HepG2 (cell line): ENCODE measurements around the gene CIBAR2. TPM values are rescaled to one million over a fixed set of nuclear protein-coding genes. Genes with fewer than 3 reads are reported as not detected.

Source experiments
- ATF2 ChIP-seq: sonication (generic); formaldehyde crosslinking; IDR thresholded peaks from 2 replicates; pipeline ENCODE4 v1.4.0; 2020; ENCODE audit warnings: missing genetic modification reagents
- ATF3 ChIP-seq: sonication (generic); formaldehyde crosslinking; IDR thresholded peaks from 2 replicates; pipeline ENCODE4 v1.4.0; 2020; ENCODE audit warnings: missing genetic modification reagents
- ATF4 ChIP-seq, 2 experiments: fragments of 450-650 bp in 1 of 2; sonication (generic) in 1 of 2; formaldehyde crosslinking; IDR thresholded peaks; 2 replicates each; pipeline versions ENCODE4 v1.5.0 to v1.8.0; 2020 to 2022; ENCODE audit warnings: mild to moderate bottlenecking in 1 of 2, missing genetic modification reagents in 1 of 2
- CAMTA2 ChIP-seq: sonication (generic); formaldehyde crosslinking; IDR thresholded peaks from 2 replicates; pipeline ENCODE4 v1.4.0; 2020; ENCODE audit warnings: mild to moderate bottlenecking, missing genetic modification reagents, borderline replicate concordance
- DMTF1 ChIP-seq: sonication (generic); formaldehyde crosslinking; IDR thresholded peaks from 2 replicates; pipeline ENCODE4 v1.4.0; 2020; ENCODE audit warnings: mild to moderate bottlenecking, missing genetic modification reagents
- IKZF4 ChIP-seq: sonication (generic); formaldehyde crosslinking; IDR thresholded peaks from 2 replicates; pipeline ENCODE4 v1.5.1; 2020; ENCODE audit warnings: borderline replicate concordance, mild to moderate bottlenecking, low read depth, missing genetic modification reagents; ENCODE audit errors: not compliant biosample characterization
- MLX ChIP-seq: IDR thresholded peaks from 2 replicates; pipeline ENCODE4 v1.6.1; 2016
- MTF2 ChIP-seq: sonication (generic); formaldehyde crosslinking; IDR thresholded peaks from 2 replicates; pipeline ENCODE4 v1.5.0; 2020; ENCODE audit warnings: missing genetic modification reagents, borderline replicate concordance
- RAD21 ChIP-seq: fragments of 450-650 bp; formaldehyde crosslinking; IDR thresholded peaks from 2 replicates; pipeline ENCODE4 v1.5.0; 2020; ENCODE audit warnings: mild to moderate bottlenecking
- THAP8 ChIP-seq: sonication (generic); formaldehyde crosslinking; IDR thresholded peaks from 2 replicates; pipeline ENCODE4 v1.5.1; 2020; ENCODE audit warnings: missing genetic modification reagents, mild to moderate bottlenecking, borderline replicate concordance
- TMF1 ChIP-seq: sonication (generic); formaldehyde crosslinking; IDR thresholded peaks from 2 replicates; pipeline ENCODE4 v1.8.1; 2022; ENCODE audit warnings: low read depth, missing genetic modification reagents
- ZFX ChIP-seq: sonication (generic); formaldehyde crosslinking; IDR thresholded peaks from 2 replicates; pipeline ENCODE4 v1.4.0; 2020; ENCODE audit warnings: mild to moderate bottlenecking, low read depth, missing genetic modification reagents, moderate library complexity
- ZNF280B ChIP-seq: sonication (generic); formaldehyde crosslinking; IDR thresholded peaks from 2 replicates; pipeline ENCODE4 v1.5.0; 2020; ENCODE audit warnings: missing genetic modification reagents, mild to moderate bottlenecking, borderline replicate concordance
- ZNF30 ChIP-seq: sonication (generic); formaldehyde crosslinking; IDR thresholded peaks from 2 replicates; pipeline ENCODE4 v1.5.0; 2020; ENCODE audit warnings: mild to moderate bottlenecking, missing genetic modification reagents
- ZNF552 ChIP-seq: sonication (generic); formaldehyde crosslinking; IDR thresholded peaks from 2 replicates; pipeline ENCODE4 v1.9.0; 2022; ENCODE audit warnings: missing genetic modification reagents, mild to moderate bottlenecking, borderline replicate concordance
- ZNF577 ChIP-seq: sonication (generic); formaldehyde crosslinking; IDR thresholded peaks from 2 replicates; pipeline ENCODE4 v1.4.0; 2020; ENCODE audit warnings: mild to moderate bottlenecking, low read depth, missing genetic modification reagents, borderline replicate concordance
- ZNF644 ChIP-seq: IDR thresholded peaks from 2 replicates; pipeline ENCODE4 v1.6.1; 2016; ENCODE audit warnings: low read depth
- ZNF713 ChIP-seq: sonication (generic); formaldehyde crosslinking; IDR thresholded peaks from 2 replicates; pipeline ENCODE4 v1.4.0; 2020; ENCODE audit warnings: mild to moderate bottlenecking, missing genetic modification reagents
- ZNF777 ChIP-seq: sonication (generic); formaldehyde crosslinking; IDR thresholded peaks from 2 replicates; pipeline ENCODE4 v1.4.0; 2020; ENCODE audit warnings: missing genetic modification reagents
- ZNF790 ChIP-seq: sonication (generic); formaldehyde crosslinking; IDR thresholded peaks from 2 replicates; pipeline ENCODE4 v1.8.0; 2022; ENCODE audit warnings: missing genetic modification reagents, mild to moderate bottlenecking, borderline replicate concordance
- ZNF879 ChIP-seq: sonication (generic); formaldehyde crosslinking; IDR thresholded peaks from 2 replicates; pipeline ENCODE4 v1.8.1; 2023; ENCODE audit warnings: missing genetic modification reagents
- polyA plus RNA-seq, 8 experiments: library from polyadenylated mRNA; depleted of rRNA in 3 of 8; stranded (reverse) in 7 of 8; unstranded in 1 of 8; fragments of >200 nt; fragmentation: Illumina TruSeq in 4 of 8; extraction: Trizol in 4 of 8; gene quantifications; 2 replicates each; pipeline versions ENCODE4 v1.2.1 to v1.2.3, GENCODE V29; 2011 to 2016; ENCODE audit warnings: low read depth in 4 of 8, missing spikeins in 1 of 8, mixed read lengths in 1 of 8; ENCODE audit not compliant: insufficient read depth in 1 of 8
- total RNA-seq, 5 experiments: library from RNA; depleted of rRNA; stranded (reverse); fragments of >200 nt; fragmentation: Illumina TruSeq; extraction: Trizol; gene quantifications; 2 replicates each; pipeline ENCODE4 v1.2.3, GENCODE V29; 2016; ENCODE audit warnings: low read depth in 1 of 5

The CIBAR2 gene
- total and polyA plus RNA-seq, 2 of the 13 experiments (the other 11 are each of a cell fraction or from before 2014, with no cell fraction given) = not detected

- TF ChIP-seq ATF2 (CRISPR knock-in tag) (peak; percentile 57; the same call in 1 of the 2 replicates), ZNF552 (CRISPR knock-in tag) (0 out of 2 replicates have a peak, but pooled peaks have one; percentile 8), ZNF30 (CRISPR knock-in tag) (0 out of 2 replicates have a peak, but pooled peaks have one; percentile 77), CAMTA2 (peak; percentile 16; the same call in 1 of the 2 replicates), ZNF280B (CRISPR knock-in tag) (peak; percentile 98; the same call in 1 of the 2 replicates), ZNF713 (CRISPR knock-in tag) (no peak), MTF2 (no peak), IKZF4 (CRISPR knock-in tag) (no peak), ZNF790 (CRISPR knock-in tag) (no peak; the same call in none of the 2 replicates), ZNF577 (no peak), ZNF777 (CRISPR knock-in tag) (no peak), ZFX (CRISPR knock-in tag) (peak; percentile 89), ATF4 (CRISPR knock-in tag; IDR thresholded peaks at IDR 0.05) (no peak), THAP8 (peak; percentile 37; the same call in 1 of the 2 replicates), DMTF1 (0 out of 2 replicates have a peak, but pooled peaks have one; percentile 54), MLX (CRISPR knock-in tag) (peak; percentile 43; the same call in 1 of the 2 replicates), TMF1 (CRISPR knock-in tag) (peak; percentile 98), ZNF644 (CRISPR knock-in tag) (no peak), RAD21 (CRISPR knock-in tag) (peak; percentile 39; the same call in 1 of the 2 replicates), ATF3 (CRISPR knock-in tag) (no peak), ZNF879 (CRISPR knock-in tag) (peak; percentile 82)
These were observed 24.5 kb upstream of the CIBAR2 start (continued) for GRCh38 chr16:85136702-85137322.
